NCI-H446 treated with DMSO at 0.1 percent for 48 hours (cell line): ENCODE data around the gene OSGIN1.

Experiments
- DNase-seq: peaks from one replicate; lab custom pipeline; 2025; lab: John Stamatoyannopoulos, UW

The OSGIN1 gene

DNA sequence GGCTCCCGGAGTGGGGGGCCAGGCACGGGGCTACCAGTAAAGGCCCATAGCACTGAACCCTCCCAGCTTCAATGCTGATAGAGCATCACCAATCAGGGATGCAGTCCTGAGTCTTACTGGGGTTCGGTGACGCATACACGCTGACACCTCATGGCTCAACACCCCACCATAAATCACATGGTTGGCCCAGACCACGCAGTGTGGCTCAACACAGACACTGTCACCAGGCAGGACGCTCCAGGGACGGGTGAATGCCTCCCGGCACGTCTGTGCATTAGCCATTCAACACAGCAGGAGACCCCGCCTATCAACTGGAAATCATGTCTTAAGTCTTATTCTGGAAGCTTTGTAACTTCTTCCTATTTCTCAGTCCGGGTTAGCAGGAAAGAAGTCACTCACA, 50.0 kb downstream of the OSGIN1 start:
- DNase-seq: no peak

DNA sequence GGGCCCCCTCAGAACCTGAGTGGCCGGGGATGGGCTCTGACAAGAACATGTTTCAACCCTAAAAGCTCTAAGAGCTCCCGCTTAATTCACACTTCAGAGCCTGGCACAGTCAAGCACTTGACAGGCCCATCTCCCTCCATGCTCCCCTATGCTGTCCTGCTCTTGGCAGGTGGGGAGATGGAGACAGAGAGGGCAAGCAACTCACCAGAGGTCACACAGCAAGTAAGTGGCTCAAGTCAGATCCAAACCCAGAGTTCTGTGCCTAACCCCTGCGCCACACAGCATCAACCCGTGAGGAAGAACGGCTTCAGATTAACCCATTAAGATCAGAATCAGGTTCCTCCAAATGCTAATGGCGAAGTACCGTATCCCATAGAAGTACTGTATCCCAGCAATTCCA, 51.4 kb downstream of the OSGIN1 start:
- no peak for DNase-seq

DNA sequence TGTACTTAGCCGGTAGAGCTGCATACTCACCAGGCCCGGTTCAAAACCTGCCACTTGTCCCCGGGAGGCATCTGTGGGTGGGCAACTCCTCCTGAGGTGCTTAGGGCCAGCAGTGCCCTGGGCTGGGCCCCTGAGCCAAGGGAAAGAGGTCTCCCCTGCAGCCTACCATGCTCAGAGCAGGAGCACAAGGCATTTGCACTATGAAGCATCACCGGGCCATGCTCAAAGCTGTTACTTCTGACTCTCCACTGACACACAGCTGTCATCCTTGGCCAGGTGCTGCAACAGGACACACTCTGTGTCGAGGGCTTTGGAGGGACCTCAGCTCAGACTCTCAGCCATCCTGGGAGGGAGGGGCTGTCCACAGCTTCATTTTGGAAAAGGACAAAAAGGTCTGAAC, 52.4 kb downstream of the OSGIN1 start:
- DNase-seq: no peak

DNA sequence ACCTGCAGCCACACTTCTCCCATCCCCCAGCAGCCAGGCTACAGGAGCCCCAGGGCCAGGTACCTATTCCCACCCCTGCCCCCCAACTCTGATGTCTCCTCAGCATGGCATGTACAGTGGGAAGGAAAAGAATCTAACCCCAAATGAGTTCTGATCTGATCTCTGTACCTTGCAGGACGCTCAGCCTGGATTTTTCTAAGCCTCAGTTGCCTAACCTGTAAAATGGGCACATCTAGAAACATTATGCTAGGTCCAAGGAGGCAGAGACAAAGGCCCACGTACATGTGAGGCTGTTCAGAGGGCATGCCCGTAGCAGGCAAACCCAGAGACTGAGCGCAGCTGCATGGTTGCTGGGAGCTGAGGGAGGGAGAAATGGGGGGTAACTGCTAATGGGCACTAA, 54.5 kb downstream of the OSGIN1 start:
- DNase-seq: no peak

DNA sequence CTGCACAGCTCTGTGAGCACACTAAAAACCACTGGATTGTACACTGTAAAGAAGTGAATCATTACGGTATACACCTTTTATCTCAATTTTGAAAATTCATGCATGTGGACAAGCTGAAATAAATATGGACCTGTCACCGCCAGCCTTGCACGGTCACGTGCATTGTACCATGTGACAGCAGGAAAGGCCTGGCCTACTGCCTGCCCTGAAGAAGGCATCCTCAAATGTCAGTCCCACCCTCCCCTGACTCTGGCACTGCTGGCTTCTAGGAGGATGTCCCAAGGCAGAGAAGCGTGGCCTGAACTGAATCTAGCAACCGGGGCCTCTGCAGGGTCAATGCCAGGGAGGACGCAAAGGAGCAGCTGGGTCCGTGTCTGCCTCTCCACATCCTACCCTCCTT, 54.9 kb downstream of the OSGIN1 start:
- no peak for DNase-seq

DNA sequence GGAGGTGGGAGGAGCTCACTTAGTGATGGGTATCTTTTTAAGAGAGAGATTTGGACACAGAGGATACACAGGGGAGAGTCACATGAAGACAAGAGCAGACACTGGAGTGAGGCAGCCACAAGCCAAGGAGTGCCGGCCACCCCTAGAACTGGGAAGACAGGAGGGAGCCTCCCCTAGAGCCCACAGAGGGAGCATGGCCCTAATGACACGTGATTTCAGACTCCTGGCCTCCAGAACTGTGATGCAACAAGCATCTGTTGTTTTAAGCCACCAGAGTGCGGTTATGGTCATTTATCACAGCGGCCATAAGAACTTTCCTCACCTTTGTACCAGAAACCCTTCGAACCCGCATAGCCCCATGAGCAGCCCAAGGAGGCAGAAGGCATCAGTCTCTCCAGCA, 56.2 kb downstream of the OSGIN1 start:
- no peak for DNase-seq

GRCh38 chr16:84013787-84014569, 60.9 kb downstream of the OSGIN1 start:
- DNase-seq: no peak

DNA sequence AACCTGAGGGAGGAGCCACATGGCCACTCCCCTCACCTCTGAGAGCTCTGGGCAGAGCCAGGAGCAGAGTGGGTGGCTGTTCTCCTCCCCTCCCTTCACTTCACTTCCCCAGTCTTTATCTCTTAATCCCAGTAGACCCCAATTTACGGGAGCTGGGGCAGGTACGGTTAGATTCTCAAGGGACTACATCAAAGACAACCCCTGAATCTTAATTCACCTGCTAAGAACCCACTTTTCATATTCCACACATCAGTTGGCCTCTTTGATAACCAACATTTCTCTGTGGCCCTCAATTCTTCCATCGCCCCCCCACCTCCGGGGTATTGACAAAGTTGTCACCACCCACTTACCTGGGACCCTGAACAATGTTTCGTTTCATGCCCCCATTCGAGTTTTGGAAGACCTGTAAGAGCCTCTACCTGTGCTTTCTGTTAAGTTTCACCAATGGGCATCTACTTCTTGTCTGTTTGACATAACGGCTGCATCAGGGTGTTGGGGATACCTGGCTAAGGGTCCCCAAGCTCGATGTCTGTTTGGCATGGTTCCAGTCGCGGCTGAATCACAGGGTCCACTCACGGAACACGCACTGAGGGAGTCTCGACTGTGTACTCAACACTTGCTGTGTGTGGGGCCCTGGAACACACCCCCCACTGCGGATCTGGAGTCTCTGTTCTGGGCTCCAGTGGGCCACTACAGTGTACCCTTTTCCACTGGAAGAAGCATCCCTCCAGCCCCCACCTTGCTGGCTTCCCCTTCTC, 61.7 kb downstream of the OSGIN1 start:
- no peak for DNase-seq

DNA sequence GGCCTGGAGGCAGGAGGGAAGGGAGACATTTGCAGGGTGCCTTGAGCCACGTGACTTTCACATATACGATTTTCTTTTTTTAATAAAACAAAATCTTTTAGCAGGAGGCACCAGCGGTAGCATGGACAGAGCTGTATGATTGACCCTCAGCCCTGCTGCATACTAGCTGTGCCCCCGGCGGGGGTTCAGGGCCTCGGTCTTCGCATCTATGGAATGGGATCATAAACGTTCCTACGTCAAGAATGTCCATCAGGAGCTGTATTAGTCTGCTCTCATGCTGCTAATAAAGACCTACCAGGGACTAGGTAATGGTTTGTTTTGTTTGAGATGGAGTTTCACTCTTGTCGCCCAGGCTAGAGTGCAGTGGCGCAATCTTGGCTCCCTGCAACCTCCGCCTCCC, 62.4 kb downstream of the OSGIN1 start:
- DNase-seq: no peak
